Testis (tissue), 3 donors: Measurements from ENCODE around the gene SCAF8. TPM values are rescaled to one million over a fixed set of nuclear protein-coding genes. Genes with fewer than 3 reads are reported as not detected.

Experiments used
- DNase-seq: peaks from one replicate; pipeline ENCODE4 v3.0.0-alpha.2; 2019
- H3K27ac ChIP-seq, 2 donors: fragments of 200-600 bp; sonication (generic); one replicate each; pipeline ENCODE4 v1.5.1; 2019
- H3K27me3 ChIP-seq: fragments of 200-600 bp; sonication (generic); one replicate; pipeline ENCODE4 v1.5.1; 2019
- H3K36me3 ChIP-seq: fragments of 200-600 bp; sonication (generic); one replicate; pipeline ENCODE4 v1.5.1; 2017; ENCODE audit warnings: low read depth; ENCODE audit errors: missing control alignments
- H3K4me1 ChIP-seq: fragments of 200-600 bp; sonication (generic); one replicate; pipeline ENCODE4 v1.5.1; 2019
- H3K4me3 ChIP-seq, 2 donors: fragments of 200-600 bp; sonication (generic); one replicate each; pipeline ENCODE4 v1.5.1; 2017 to 2019
- H3K9me3 ChIP-seq: fragments of 200-600 bp; sonication (generic); one replicate; pipeline ENCODE4 v1.5.1; 2017
- CTCF ChIP-seq, 3 experiments: fragments of 450-650 bp in 2 of 3; fragments of 200-600 bp in 1 of 3; sonication (generic) in 1 of 3; IDR thresholded peaks; one replicate each; pipeline ENCODE4 v1.5.1; 2016 to 2019; ENCODE audit warnings: antibody characterized with exemption in 3 of 3, mild to moderate bottlenecking in 2 of 3, moderate library complexity in 1 of 3
- POLR2A ChIP-seq: fragments of 450-650 bp; IDR thresholded peaks from one replicate; pipeline ENCODE4 v1.6.1; 2017; ENCODE audit warnings: antibody characterized with exemption, mild to moderate bottlenecking, moderate library complexity
- WGBS, 2 donors: methylation state at CpG; one replicate each; pipeline ENCODE4 v1.1.5; 2018; 5-methylcytosine and 5-hydroxymethylcytosine counted together
- intact Hi-C: fragments of 100-400 bp; cut with DNase I; formaldehyde crosslinking; loops from one replicate; pipeline ENCODE4 v1.15.1; 2023; ENCODE audit warnings: low total_unique reads
- polyA plus RNA-seq: library from polyadenylated mRNA; stranded (reverse); fragments of 350-450 nt; fragmentation: Illumina TruSeq; extraction: RNeasy Lipid Tissue Mini Kit (QIAGEN cat#74804); gene quantifications from one replicate; pipeline ENCODE4 v1.2.3, GENCODE V29; 2014; ENCODE audit warnings: low read depth, low replicate concordance; ENCODE audit not compliant: insufficient read depth
- total RNA-seq, 2 donors: library from RNA; depleted of rRNA; stranded (reverse); fragments of >200 nt; gene quantifications; one replicate each; pipeline ENCODE4 v1.2.3, GENCODE V29; 2016

Gene SCAF8
- total and polyA plus RNA-seq, 3 donors from 2014 or later = 44.7 to 70.5 (median 65.5) TPM

- H3K4me1 ChIP-seq = no peaks in the 10 kb centered on the region
- H3K36me3 ChIP-seq = no peaks in the 10 kb centered on the region
- intact Hi-C loops = no loop called here
- TF ChIP-seq CTCF (IDR thresholded peaks at IDR 0.05) (no peak), POLR2A (no peak)
- no peak overlapping the region for H3K4me3 ChIP-seq
- WGBS, 2 donors = 95 to 97% methylated on average over 1 of the region's 1 CpG
- H3K27ac ChIP-seq = no peak overlapping the region
- H3K27me3 ChIP-seq = no peaks in the 10 kb centered on the region
- no peak for DNase-seq
- no peaks in the 10 kb centered on the region for H3K9me3 ChIP-seq
These were observed 87.9 kb downstream of the SCAF8 start for GRCh38 chr6:154821099-154821498.

GRCh38 chr6:154821638-154822037 is 88.4 kb downstream of the SCAF8 start:
- no peaks in the 10 kb centered on the region for H3K36me3 ChIP-seq
- H3K27me3 ChIP-seq = no peaks in the 10 kb centered on the region
- H3K4me1 ChIP-seq = no peaks in the 10 kb centered on the region
- no peak for TF ChIP-seq CTCF (IDR thresholded peaks at IDR 0.05)
- no peak for TF ChIP-seq POLR2A
- no peak overlapping the region for H3K4me3 ChIP-seq
- DNase-seq = no peak
- 82 to 91% methylated on average over 2 of the region's 2 CpGs for WGBS, 2 donors
- no peaks in the 10 kb centered on the region for H3K9me3 ChIP-seq
- intact Hi-C loops = no loop called here
- H3K27ac ChIP-seq = no peak overlapping the region

GRCh38 chr6:154822947-154823558 is 89.8 kb downstream of the SCAF8 start:
- 90 to 94% methylated on average over 2 of the region's 2 CpGs for WGBS, 2 donors
- intact Hi-C loops = no loop called here
- no peaks in the 10 kb centered on the region for H3K36me3 ChIP-seq

GRCh38 chr6:154824076-154824475 is 90.9 kb downstream of the SCAF8 start:
- WGBS, 2 donors = 11 to 28% methylated on average over 4 of the region's 4 CpGs
- TF ChIP-seq POLR2A (no peak), CTCF (IDR thresholded peaks at IDR 0.05) (no peak)
- H3K4me3 ChIP-seq = no peak overlapping the region
- no peaks in the 10 kb centered on the region for H3K27me3 ChIP-seq
- intact Hi-C loops = no loop called here
- H3K9me3 ChIP-seq = no peaks in the 10 kb centered on the region
- H3K27ac ChIP-seq = no peak overlapping the region
- DNase-seq = no peak
- no peaks in the 10 kb centered on the region for H3K36me3 ChIP-seq
- no peaks in the 10 kb centered on the region for H3K4me1 ChIP-seq

More at GRCh38 chr6:154822947-154823558, 89.8 kb downstream of the SCAF8 start:
- no peak overlapping the region for H3K4me3 ChIP-seq
- H3K4me1 ChIP-seq = no peaks in the 10 kb centered on the region
- H3K9me3 ChIP-seq = no peaks in the 10 kb centered on the region
- no peak overlapping the region for H3K27ac ChIP-seq
- no peak for DNase-seq
- no peaks in the 10 kb centered on the region for H3K27me3 ChIP-seq
- TF ChIP-seq POLR2A = no peak
- TF ChIP-seq CTCF (IDR thresholded peaks at IDR 0.05) = no peak

GRCh38 chr6:154829970-154830369 is 96.8 kb downstream of the SCAF8 start:
- no peak overlapping the region for H3K4me3 ChIP-seq
- no peaks in the 10 kb centered on the region for H3K27me3 ChIP-seq
- DNase-seq = no peak
- H3K36me3 ChIP-seq = peaks cover 4% of the 10 kb centered on the region
- WGBS, 2 donors = 96 to 97% methylated on average over 1 of the region's 1 CpG
- no peak overlapping the region for H3K27ac ChIP-seq
- intact Hi-C loops = no loop called here
- TF ChIP-seq POLR2A (no peak), CTCF (IDR thresholded peaks at IDR 0.05) (no peak)
- H3K9me3 ChIP-seq = no peaks in the 10 kb centered on the region
- no peaks in the 10 kb centered on the region for H3K4me1 ChIP-seq
